Neuronal stem cell (in vitro differentiated cells): ENCODE results near the gene ARPC5L.

Source experiments
- DNase-seq: peaks from one replicate; pipeline ENCODE4 v3.0.0-alpha.2; 2013; ENCODE audit warnings: low spot score
- H2AFZ ChIP-seq: one replicate; pipeline ENCODE4 v1.6.1; 2013; ENCODE audit warnings: mild to moderate bottlenecking, low read length, inconsistent platforms
- H2AK5ac ChIP-seq: 2 replicates; pipeline ENCODE4 v1.6.1; 2013; ENCODE audit warnings: low read depth, mild to moderate bottlenecking, inconsistent platforms, low read length, moderate library complexity, mixed read lengths
- H2BK120ac ChIP-seq: 2 replicates; pipeline ENCODE4 v1.6.1; 2013; ENCODE audit warnings: low read depth, mild to moderate bottlenecking, inconsistent platforms, low read length, moderate library complexity, mixed read lengths
- H2BK12ac ChIP-seq: one replicate; pipeline ENCODE4 v1.6.1; 2013; ENCODE audit warnings: low read length, inconsistent platforms
- H2BK15ac ChIP-seq: 2 replicates; pipeline ENCODE4 v1.6.1; 2013; ENCODE audit warnings: mild to moderate bottlenecking, low read length, inconsistent platforms, mixed read lengths
- H2BK5ac ChIP-seq: one replicate; pipeline ENCODE4 v1.6.1; 2013; ENCODE audit warnings: inconsistent platforms, mild to moderate bottlenecking, low read length, moderate library complexity
- H3K14ac ChIP-seq: one replicate; pipeline ENCODE4 v1.6.1; 2013; ENCODE audit warnings: low read length, inconsistent platforms
- H3K18ac ChIP-seq: 2 replicates; pipeline ENCODE4 v1.6.1; 2013; ENCODE audit warnings: low read length, inconsistent platforms
- H3K23ac ChIP-seq: 2 replicates; pipeline ENCODE4 v1.6.1; 2013; ENCODE audit warnings: low read depth, mild to moderate bottlenecking, mixed read lengths, low read length, inconsistent platforms; ENCODE audit not compliant: poor library complexity
- H3K27ac ChIP-seq: replicated peaks from 3 replicates; pipeline ENCODE4 v1.5.1; 2013; ENCODE audit warnings: low read length, inconsistent platforms
- H3K27me3 ChIP-seq, 3 experiments: 2 replicates each; pipeline ENCODE4 v1.6.1; 2013; ENCODE audit warnings: low read length in 3 of 3, mild to moderate bottlenecking in 2 of 3, inconsistent platforms in 1 of 3, low read depth in 1 of 3, mixed read lengths in 1 of 3, moderate library complexity in 1 of 3; ENCODE audit not compliant: control insufficient read depth in 3 of 3, insufficient read depth in 3 of 3
- H3K36me3 ChIP-seq, 2 donors: replicated peaks in 1 of 2; 2 replicates each; pipeline ENCODE4 v1.6.1; 2013; ENCODE audit warnings: low read length in 2 of 2; ENCODE audit not compliant: control insufficient read depth in 2 of 2, insufficient read depth in 2 of 2
- H3K4ac ChIP-seq: 2 replicates; pipeline ENCODE4 v1.6.1; 2013; ENCODE audit warnings: inconsistent platforms, mild to moderate bottlenecking, low read length, moderate library complexity
- H3K4me1 ChIP-seq, 2 donors: 1 replicate in 1 of 2; 2 replicates in 1 of 2; pipeline ENCODE4 v1.6.1; 2013; ENCODE audit warnings: low read length in 2 of 2, low read depth in 1 of 2; ENCODE audit not compliant: control insufficient read depth in 2 of 2, insufficient read depth in 1 of 2
- H3K4me2 ChIP-seq: one replicate; pipeline ENCODE4 v1.6.1; 2013; ENCODE audit warnings: mild to moderate bottlenecking, low read length, inconsistent platforms; ENCODE audit not compliant: insufficient read depth, poor library complexity, severe bottlenecking
- H3K4me3 ChIP-seq, 2 donors: 2 replicates each; pipeline ENCODE4 v1.5.1; 2013; ENCODE audit warnings: low read length in 2 of 2, mild to moderate bottlenecking in 2 of 2, inconsistent platforms in 1 of 2, moderate library complexity in 1 of 2
- H3K79me1 ChIP-seq: one replicate; pipeline ENCODE4 v1.6.1; 2013; ENCODE audit warnings: low read depth, mild to moderate bottlenecking, inconsistent platforms, low read length, moderate library complexity
- H3K9ac ChIP-seq: one replicate; pipeline ENCODE4 v1.6.1; 2013; ENCODE audit warnings: mild to moderate bottlenecking, low read depth, low read length, inconsistent platforms; ENCODE audit not compliant: poor library complexity
- H3K9me3 ChIP-seq, 2 donors: replicated peaks in 1 of 2; 2 replicates each; pipeline versions ENCODE3 to v1.6.1; 2013; ENCODE audit warnings: low read length in 2 of 2, mild to moderate bottlenecking in 2 of 2, inconsistent platforms in 1 of 2, low read depth in 1 of 2, mixed read lengths in 1 of 2, moderate library complexity in 1 of 2; ENCODE audit not compliant: control insufficient read depth in 2 of 2, insufficient read depth in 1 of 2
- H4K8ac ChIP-seq: one replicate; pipeline ENCODE4 v1.6.1; 2013; ENCODE audit warnings: low read depth, mild to moderate bottlenecking, inconsistent platforms, low read length, moderate library complexity
- H4K91ac ChIP-seq: one replicate; pipeline ENCODE4 v1.6.1; 2013; ENCODE audit warnings: low read length, low read depth, mild to moderate bottlenecking, inconsistent platforms; ENCODE audit not compliant: poor library complexity
- WGBS, 2 donors: extraction: QIAGEN DNeasy Blood & Tissue Kit; methylation state at CpG; one replicate each; pipeline ENCODE4 v1.1.7; 2013; ENCODE audit warnings: missing lambda C conversion rate in 2 of 2, mixed read lengths in 1 of 2; ENCODE audit not compliant: insufficient read length in 2 of 2, insufficient replicate concordance in 1 of 2; ENCODE audit errors: extremely low coverage in 2 of 2; 5-methylcytosine and 5-hydroxymethylcytosine counted together

Gene ARPC5L

DNA sequence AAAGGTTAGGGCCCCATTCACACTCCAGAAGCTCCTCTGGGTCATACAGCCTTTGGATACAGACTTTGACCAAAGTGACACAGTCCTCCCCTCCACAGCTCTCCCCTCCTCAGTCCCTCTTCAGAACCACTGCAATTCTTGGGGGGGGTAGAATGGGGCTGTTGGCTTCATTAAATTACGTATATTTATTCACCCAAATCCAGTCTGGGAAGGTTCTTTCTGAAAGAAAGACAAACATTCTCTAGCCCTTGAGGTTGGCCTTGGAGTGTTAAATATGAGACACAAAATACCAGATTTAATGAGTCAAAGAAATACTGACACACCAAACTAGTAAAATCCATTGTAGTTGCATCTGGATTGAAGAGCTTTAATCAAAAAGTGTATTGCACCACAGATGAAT is 16.1 kb downstream of the ARPC5L start:
- Histone ChIP-seq H3K18ac (no peak overlapping the region), H3K36me3 (peaks cover 38 to 97% of the 10 kb centered on the region in 2 donors), H2BK15ac (no peak overlapping the region), H3K4ac (no peak overlapping the region), H3K4me3 (no peak overlapping the region), H3K79me1 (no peaks in the 10 kb centered on the region), H3K27ac (no peak overlapping the region), H2BK5ac (no peak overlapping the region), H3K9ac (no peak overlapping the region), H3K4me1 (no peaks in the 10 kb centered on the region), H4K8ac (no peak overlapping the region), H3K27me3 (no peaks in the 10 kb centered on the region), H3K4me2 (no peak overlapping the region), H2BK12ac (no peak overlapping the region), H2BK120ac (no peak overlapping the region), H3K14ac (no peak overlapping the region), H2AFZ (no peak overlapping the region), H4K91ac (no peak overlapping the region), H2AK5ac (no peak overlapping the region), H3K9me3 (no peaks in the 10 kb centered on the region), H3K23ac (no peak overlapping the region)
- no CpG with 5 or more reads among the region's 1 CpG for WGBS, 2 donors
- DNase-seq: no peak

DNA sequence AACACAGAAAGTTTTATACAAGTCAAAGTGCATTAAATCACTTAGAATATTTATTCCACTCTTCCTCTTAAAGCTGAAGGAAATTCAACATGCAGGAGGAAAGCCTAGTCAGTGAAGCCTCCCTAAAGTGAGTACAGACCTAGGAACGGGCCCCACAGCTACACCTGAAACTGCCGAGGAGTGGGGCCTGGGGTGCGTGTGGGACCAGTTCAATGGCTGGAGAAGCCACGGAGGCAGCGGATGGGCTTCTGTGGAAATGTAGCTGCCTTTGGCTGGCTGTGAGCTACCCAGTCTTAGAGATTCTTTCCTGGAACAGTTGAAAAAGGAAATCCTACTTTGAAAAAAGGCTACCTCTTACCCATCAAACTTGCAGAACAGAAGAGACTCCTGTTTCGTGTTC is 16.6 kb downstream of the ARPC5L start:
- no peak overlapping the region for H2BK120ac ChIP-seq
- H2BK15ac ChIP-seq: no peak overlapping the region
- H4K8ac ChIP-seq: no peak overlapping the region
- H3K4me3 ChIP-seq: no peak overlapping the region
- H2BK12ac ChIP-seq: no peak overlapping the region
- H2AFZ ChIP-seq: no peak overlapping the region
- WGBS, 2 donors: no CpG with 5 or more reads among the region's 6 CpGs
- H3K27ac ChIP-seq: no peak overlapping the region
- H3K18ac ChIP-seq: no peak overlapping the region
- no peak overlapping the region for H3K23ac ChIP-seq
- H4K91ac ChIP-seq: no peak overlapping the region
- H2BK5ac ChIP-seq: no peak overlapping the region
- H3K14ac ChIP-seq: no peak overlapping the region
- no peak overlapping the region for H2AK5ac ChIP-seq
- H3K4me2 ChIP-seq: no peak overlapping the region
- no peaks in the 10 kb centered on the region for H3K4me1 ChIP-seq
- H3K79me1 ChIP-seq: no peaks in the 10 kb centered on the region
- no peaks in the 10 kb centered on the region for H3K27me3 ChIP-seq
- no peak overlapping the region for H3K4ac ChIP-seq
- H3K9me3 ChIP-seq: no peaks in the 10 kb centered on the region
- peaks cover 34 to 92% of the 10 kb centered on the region in 2 donors for H3K36me3 ChIP-seq
- no peak overlapping the region for H3K9ac ChIP-seq
- DNase-seq: no peak

DNA sequence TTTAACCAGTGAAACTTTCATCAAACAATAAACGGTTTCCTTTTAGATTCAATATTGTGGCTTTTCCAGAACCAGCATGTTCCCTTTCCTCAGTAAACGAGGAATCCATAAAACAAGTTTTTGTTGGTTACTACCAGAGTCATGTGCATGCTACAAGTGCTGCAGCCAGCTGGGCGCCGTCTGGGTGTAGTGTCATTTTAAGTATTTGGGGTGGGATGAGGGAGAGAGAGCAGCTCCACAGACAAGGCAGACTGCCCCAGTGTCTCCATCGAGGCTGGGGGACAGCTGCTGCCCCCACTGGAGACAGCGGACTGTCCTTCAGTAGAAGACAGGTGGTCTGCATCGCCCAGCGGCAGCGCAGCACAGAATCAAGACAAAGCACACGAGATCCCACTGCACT is 17.3 kb downstream of the ARPC5L start:
- no peak overlapping the region for H4K8ac ChIP-seq
- H3K4me1 ChIP-seq: no peaks in the 10 kb centered on the region
- H3K9me3 ChIP-seq: no peaks in the 10 kb centered on the region
- H3K4me3 ChIP-seq: no peak overlapping the region
- H2AFZ ChIP-seq: no peak overlapping the region
- no peak overlapping the region for H2BK12ac ChIP-seq
- H2BK5ac ChIP-seq: no peak overlapping the region
- H3K36me3 ChIP-seq: peaks cover 28 to 87% of the 10 kb centered on the region in 2 donors
- no peak overlapping the region for H4K91ac ChIP-seq
- no peaks in the 10 kb centered on the region for H3K27me3 ChIP-seq
- H3K4ac ChIP-seq: no peak overlapping the region
- H3K18ac ChIP-seq: no peak overlapping the region
- H3K4me2 ChIP-seq: no peak overlapping the region
- no peak overlapping the region for H3K14ac ChIP-seq
- no peak overlapping the region for H2AK5ac ChIP-seq
- no peak for DNase-seq
- WGBS, 2 donors: no CpG with 5 or more reads among the region's 10 CpGs
- no peak overlapping the region for H2BK120ac ChIP-seq
- H3K23ac ChIP-seq: no peak overlapping the region
- no peak overlapping the region for H3K27ac ChIP-seq
- no peak overlapping the region for H3K9ac ChIP-seq
- no peaks in the 10 kb centered on the region for H3K79me1 ChIP-seq
- H2BK15ac ChIP-seq: no peak overlapping the region

DNA sequence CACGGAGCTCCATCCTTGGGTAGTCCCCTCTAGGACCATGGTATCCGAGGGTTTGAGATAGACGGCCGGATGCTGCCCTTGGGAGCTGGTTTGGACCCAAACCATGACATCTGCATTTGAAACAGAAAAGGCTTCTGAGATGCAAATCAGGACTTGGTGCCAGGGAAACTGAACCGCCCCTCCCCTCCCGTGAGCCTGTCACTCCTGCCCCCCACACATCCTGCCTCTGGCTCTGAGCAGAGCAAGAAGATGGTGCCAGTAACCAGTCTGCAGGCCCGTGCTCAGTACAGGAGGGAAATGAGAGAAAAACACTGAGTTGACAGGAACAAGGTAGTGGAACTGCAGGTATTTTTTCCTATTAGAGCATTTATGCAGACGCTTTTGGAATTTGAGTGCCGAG is 18.6 kb downstream of the ARPC5L start:
- Histone ChIP-seq H3K14ac (no peak overlapping the region), H3K27me3 (no peaks in the 10 kb centered on the region), H3K23ac (no peak overlapping the region), H2BK5ac (no peak overlapping the region), H2BK15ac (no peak overlapping the region), H3K9ac (no peak overlapping the region), H2AK5ac (no peak overlapping the region), H3K36me3 (peaks cover 21 to 83% of the 10 kb centered on the region in 2 donors), H3K4ac (no peak overlapping the region), H3K4me2 (no peak overlapping the region), H3K9me3 (no peaks in the 10 kb centered on the region), H3K4me3 (no peak overlapping the region), H3K27ac (no peak overlapping the region), H3K79me1 (no peaks in the 10 kb centered on the region), H4K91ac (no peak overlapping the region), H2BK120ac (no peak overlapping the region), H2AFZ (no peak overlapping the region), H3K4me1 (peaks cover 0 to 2% of the 10 kb centered on the region in 2 donors), H4K8ac (no peak overlapping the region), H2BK12ac (no peak overlapping the region), H3K18ac (no peak overlapping the region)
- no peak for DNase-seq
- WGBS, 2 donors: no CpG with 5 or more reads among the region's 9 CpGs
